H1 (cell line): Measurements from ENCODE around the gene ADAMTS4. TPM values are rescaled to one million over a fixed set of nuclear protein-coding genes. Genes with fewer than 3 reads are reported as not detected.

Experiments
- CBX5 ChIP-seq: fragments of 300-800, 300-1000 bp; sonication (generic); IDR thresholded peaks from 2 replicates; pipeline ENCODE4 v1.7.1; 2016; ENCODE audit warnings: antibody characterized with exemption, low read length, low read depth
- SRF ChIP-seq: IDR thresholded peaks from 2 replicates; pipeline ENCODE4 v1.6.1; 2011; ENCODE audit warnings: mild to moderate bottlenecking, low read depth, low read length, moderate library complexity
- polyA plus RNA-seq, 7 experiments: library from polyadenylated mRNA; depleted of rRNA in 3 of 7; stranded (reverse) in 5 of 7; unstranded in 2 of 7; fragments of >200 nt in 5 of 7; fragments of 200-250 nt in 2 of 7; gene quantifications; 1 replicate in 5 of 7; 2 replicates in 1 of 7; 4 replicates in 1 of 7; pipeline versions ENCODE4 v1.2.1 to v1.2.3, GENCODE V29; 2011 to 2013; ENCODE audit warnings: missing spikeins in 2 of 7, mixed read lengths in 2 of 7
- total RNA-seq: library from RNA; stranded (reverse); fragmentation: NEBNext Ultra II Directional; extraction: Animal tissue kit (Norgen Biotek cat#: 25700); gene quantifications from 2 replicates; pipeline ENCODE4 v1.2.1, GENCODE V29; 2021

The ADAMTS4 gene
- total and polyA plus RNA-seq, 2 of the 8 experiments (the other 6 are each of a cell fraction or from before 2014, with no cell fraction given) = 4.6 to 7.2 TPM

DNA sequence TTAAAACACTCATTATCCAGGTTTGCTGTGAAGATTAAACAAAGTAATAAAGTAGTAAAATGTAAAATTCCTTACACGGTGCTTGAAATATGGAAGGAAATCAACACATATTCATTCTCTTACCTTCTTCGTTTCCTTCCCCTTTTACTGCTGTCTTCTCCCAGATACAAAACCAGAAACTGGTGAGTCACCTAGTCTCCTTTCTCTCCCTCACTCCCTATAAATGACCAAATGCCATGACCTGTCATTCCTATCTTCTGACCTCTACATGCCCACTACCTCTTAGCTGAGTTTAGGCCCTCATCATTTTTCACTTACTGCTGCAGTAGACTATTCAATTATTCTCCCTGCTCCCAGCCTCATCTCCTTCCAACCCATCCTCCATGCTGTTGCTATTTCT lies 43.5 kb upstream of the ADAMTS4 start (continued):
- TF ChIP-seq SRF (no peak), CBX5 (no peak)
- TF ChIP-seq, all 59 proteins: peak for 0
